ENCODE data around the gene CYP2B6. TPM values are rescaled to one million over a fixed set of nuclear protein-coding genes. Genes with fewer than 3 reads are reported as not detected.
"Not testable (repeated sequence)": the region's sequence is repeated elsewhere in the genome, so short reads cannot be mapped to it uniquely, and the experiment has no call there.

CYP2B6 gene
- total RNA-seq, 2 donors from 2014 or later = not detected

GRCh38 chr19:41050426-41050825 lies 59.3 kb downstream of the CYP2B6 start:
- intact Hi-C loops (cut with DNase I) = no loop called here
- Histone ChIP-seq H3K36me3 (no peaks in the 10 kb centered on the region), H3K4me3 (no peak overlapping the region), H3K27ac (no peak overlapping the region), H3K4me1 (replicated peaks) (no peaks in the 10 kb centered on the region), H3K9me3 (no peaks in the 10 kb centered on the region), H3K27me3 (replicated peaks; ENCODE audit: insufficient read depth) (no peaks in the 10 kb centered on the region)
- TF ChIP-seq POLR2AphosphoS5 (IDR thresholded peaks at IDR 0.05) (no peak), POLR2A (IDR thresholded peaks at IDR 0.05) (no peak), CTCF (IDR thresholded peaks at IDR 0.05) (no peak)
- DNase-seq (ENCODE audit: low spot score) = no peak
- 86% methylated on average over 13 of the region's 13 CpGs for WGBS

- 72% methylated on average over 7 of the region's 7 CpGs for WGBS
- H3K9me3 ChIP-seq; H3K27me3 ChIP-seq (replicated peaks; ENCODE audit: insufficient read depth); H3K4me1 ChIP-seq (replicated peaks); H3K27ac ChIP-seq; H3K4me3 ChIP-seq; H3K36me3 ChIP-seq; intact Hi-C loops (cut with DNase I); DNase-seq (ENCODE audit: low spot score): not testable (repeated sequence)
Measured at GRCh38 chr19:41052162-41052561, 61.1 kb downstream of the CYP2B6 start.

GRCh38 chr19:41053331-41053730 lies 62.2 kb downstream of the CYP2B6 start:
- H3K27me3 ChIP-seq (replicated peaks; ENCODE audit: insufficient read depth); H3K4me3 ChIP-seq; H3K27ac ChIP-seq; intact Hi-C loops (cut with DNase I); H3K4me1 ChIP-seq (replicated peaks); DNase-seq (ENCODE audit: low spot score); H3K9me3 ChIP-seq; H3K36me3 ChIP-seq: not testable (repeated sequence)
- 88% methylated on average over 10 of the region's 10 CpGs for WGBS

DNA sequence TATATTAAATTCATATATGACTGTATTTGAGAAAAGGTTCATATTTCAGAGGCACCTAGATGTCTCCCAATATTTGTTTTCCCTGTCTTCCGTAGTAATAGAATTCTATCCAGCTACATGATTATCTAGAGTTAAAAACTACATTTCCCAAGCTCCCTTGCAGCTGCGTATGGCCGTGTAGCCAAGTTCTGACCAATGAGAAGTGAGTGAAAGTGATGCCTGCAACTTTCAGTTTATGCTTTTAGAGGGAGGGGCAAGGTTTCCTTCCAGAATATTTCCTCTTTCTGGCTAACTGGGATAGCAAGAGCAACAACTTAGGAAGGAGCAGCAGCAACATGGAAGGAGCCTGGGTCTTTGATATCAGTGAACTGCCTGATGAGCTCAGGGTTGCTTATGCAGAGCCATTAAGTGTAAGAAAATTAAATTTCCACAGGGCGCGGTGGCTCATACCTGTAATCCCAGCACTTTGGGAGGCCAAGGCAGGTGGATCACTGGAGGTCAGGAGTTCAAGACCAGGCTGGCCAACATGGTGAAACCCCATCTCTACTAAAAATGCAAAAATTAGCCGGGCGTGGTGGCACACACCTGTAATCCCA lies 74.0 kb downstream of the CYP2B6 start:
- Histone ChIP-seq H3K4me1 (replicated peaks) (no peaks in the 10 kb centered on the region), H3K4me3 (no peak overlapping the region), H3K27me3 (replicated peaks; ENCODE audit: insufficient read depth) (no peaks in the 10 kb centered on the region), H3K36me3 (no peaks in the 10 kb centered on the region), H3K9me3 (no peaks in the 10 kb centered on the region), H3K27ac (no peak overlapping the region)
- TF ChIP-seq POLR2A (IDR thresholded peaks at IDR 0.05) (no peak), POLR2AphosphoS5 (IDR thresholded peaks at IDR 0.05) (no peak), CTCF (IDR thresholded peaks at IDR 0.05) (no peak)
- intact Hi-C loops (cut with DNase I) = no loop called here
- DNase-seq (ENCODE audit: low spot score) = no peak
- 60% methylated on average over 7 of the region's 7 CpGs for whole genome bisulfite sequencing

Other genes with a start within 250 kb of the CYP2B6 start
- 10 to 100 TPM in 1 of 2 donors, 1 to 10 TPM in 1; 4.4 to 25.2 TPM for gene ACTMAP, start 240.8 kb upstream of the CYP2B6 start, total RNA-seq
- gene SNRPA, start 240.1 kb upstream of the CYP2B6 start, total RNA-seq = 10 to 100 TPM; 70.3 to 92.2 TPM
- 1 to 10 TPM; 2.7 to 5.0 TPM for gene MIA, start 215.8 kb upstream of the CYP2B6 start, total RNA-seq
- 10 to 100 TPM; 44.8 to 51.7 TPM for gene RAB4B, start 213.0 kb upstream of the CYP2B6 start, total RNA-seq
- gene EGLN2, start 192.1 kb upstream of the CYP2B6 start, total RNA-seq = 100 to 1,000 TPM in 1 of 2 donors, 10 to 100 TPM in 1; 62.6 to 213 TPM
- 1 to 10 TPM in 1 of 2 donors, not detected in 1; 1.1 TPM for gene CYP2A6, start 140.8 kb upstream of the CYP2B6 start, total RNA-seq
- not detected for gene CYP2A7, start 109.1 kb upstream of the CYP2B6 start, total RNA-seq
- not detected for gene CYP2A13, start 97.2 kb downstream of the CYP2B6 start, total RNA-seq
- gene CYP2F1, start 123.2 kb downstream of the CYP2B6 start, total RNA-seq = 1 to 10 TPM in 1 of 2 donors, not detected in 1; 7.3 TPM
- 1 to 10 TPM; 1.1 to 4.2 TPM for gene CYP2S1, start 201.9 kb downstream of the CYP2B6 start, total RNA-seq
- 100 to 1,000 TPM in 1 of 2 donors, 10 to 100 TPM in 1; 26.1 to 168 TPM for gene AXL, start 227.9 kb downstream of the CYP2B6 start, total RNA-seq

Measured in prostate gland (tissue), 2 donors.